ENCODE measurements around the gene NRG3. TPM values are rescaled to one million over a fixed set of nuclear protein-coding genes. Genes with fewer than 3 reads are reported as not detected.
"Not testable (repeated sequence)": the region's sequence is repeated elsewhere in the genome, so short reads cannot be mapped to it uniquely, and the experiment has no call there.

Gene NRG3
- total and polyA plus RNA-seq, 5 donors from 2014 or later = not detected

DNA sequence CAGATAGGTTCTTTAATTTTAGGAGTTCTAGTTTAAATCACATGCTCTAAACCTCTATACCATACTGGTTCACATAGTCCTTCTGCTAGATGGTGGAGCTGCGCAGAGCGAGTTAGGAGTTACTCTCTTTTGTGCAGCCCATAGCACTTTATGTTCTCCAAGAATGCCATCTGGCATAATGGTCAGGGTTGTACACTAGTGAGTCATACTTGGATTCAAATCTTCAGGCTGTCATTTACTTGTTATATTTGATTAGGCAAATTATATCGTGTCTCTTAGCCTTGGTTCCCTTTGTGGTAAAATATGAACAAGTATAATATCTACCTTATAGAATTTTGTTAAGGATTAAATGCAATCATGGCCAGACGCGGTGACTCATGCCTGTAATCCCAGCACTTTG is 1078.3 kb downstream of the NRG3 start:
- Histone ChIP-seq H3K27me3 (ENCODE audit: control insufficient read depth, insufficient read depth, low read length) (no peaks in the 10 kb centered on the region), H3K4me1 (ENCODE audit: control insufficient read depth, insufficient read depth, low read length, poor library complexity, severe bottlenecking) (no peaks in the 10 kb centered on the region), H3K36me3 (ENCODE audit: control insufficient read depth, insufficient read depth, low read length) (no peaks in the 10 kb centered on the region), H3K27ac (ENCODE audit: insufficient read depth, low read length, poor library complexity, severe bottlenecking) (no peak overlapping the region), H3K9me3 (ENCODE audit: control insufficient read depth in 2 of 2, low read length in 2 of 2) (no peaks in the 10 kb centered on the region), H3K4me3 (ENCODE audit: low read depth, low read length) (no peak overlapping the region)
- H3K4me3 Mint-ChIP-seq = no peak overlapping the region
- no peaks in the 10 kb centered on the region for H3K4me1 Mint-ChIP-seq
- no peaks in the 10 kb centered on the region for H3K36me3 Mint-ChIP-seq
- H3K9me3 Mint-ChIP-seq = peaks cover 0 to 7% (median 3%) of the 10 kb centered on the region in 7 donors
- H3K27ac Mint-ChIP-seq = no peak overlapping the region
- DNase-seq = no peak
- no peaks in the 10 kb centered on the region for H3K27me3 Mint-ChIP-seq
- ATAC-seq (ENCODE audit: low read depth in 2 of 2) = no peak

DNA sequence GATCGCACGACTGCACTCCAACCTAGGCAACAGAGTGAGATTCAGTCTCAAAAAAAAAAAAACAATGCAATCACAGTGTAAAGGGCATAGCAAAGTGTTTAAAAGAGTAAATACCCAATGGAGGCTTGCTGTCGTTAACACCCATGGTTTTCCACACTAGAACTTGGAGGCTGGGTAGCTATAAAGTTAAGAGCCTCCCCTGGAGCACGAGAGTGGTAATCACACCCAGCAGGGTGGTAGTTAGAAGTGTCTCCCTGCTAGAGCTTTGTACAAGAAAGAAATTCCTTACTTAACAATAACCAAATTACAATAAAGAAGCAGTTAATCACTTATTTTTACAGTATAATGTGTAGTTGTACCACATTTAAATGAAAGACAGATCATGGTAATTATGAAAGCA is 1078.9 kb downstream of the NRG3 start:
- DNase-seq (no peak), ATAC-seq (ENCODE audit: low read depth in 2 of 2) (no peak)
- no peaks in the 10 kb centered on the region for H3K9me3 ChIP-seq (ENCODE audit: control insufficient read depth in 2 of 2, low read length in 2 of 2)
- no peak overlapping the region for H3K27ac ChIP-seq (ENCODE audit: insufficient read depth, low read length, poor library complexity, severe bottlenecking)
- no peaks in the 10 kb centered on the region for H3K36me3 ChIP-seq (ENCODE audit: control insufficient read depth, insufficient read depth, low read length)
- no peak overlapping the region for H3K4me3 ChIP-seq (ENCODE audit: low read depth, low read length)
- Mint-ChIP-seq H3K9me3 (peaks cover 0 to 7% (median 3%) of the 10 kb centered on the region in 7 donors), H3K36me3 (no peaks in the 10 kb centered on the region), H3K4me1 (no peaks in the 10 kb centered on the region), H3K27me3 (no peaks in the 10 kb centered on the region), H3K4me3 (no peak overlapping the region), H3K27ac (no peak overlapping the region)
- H3K4me1 ChIP-seq (ENCODE audit: control insufficient read depth, insufficient read depth, low read length, poor library complexity, severe bottlenecking) = no peaks in the 10 kb centered on the region
- H3K27me3 ChIP-seq (ENCODE audit: control insufficient read depth, insufficient read depth, low read length) = no peaks in the 10 kb centered on the region

DNA sequence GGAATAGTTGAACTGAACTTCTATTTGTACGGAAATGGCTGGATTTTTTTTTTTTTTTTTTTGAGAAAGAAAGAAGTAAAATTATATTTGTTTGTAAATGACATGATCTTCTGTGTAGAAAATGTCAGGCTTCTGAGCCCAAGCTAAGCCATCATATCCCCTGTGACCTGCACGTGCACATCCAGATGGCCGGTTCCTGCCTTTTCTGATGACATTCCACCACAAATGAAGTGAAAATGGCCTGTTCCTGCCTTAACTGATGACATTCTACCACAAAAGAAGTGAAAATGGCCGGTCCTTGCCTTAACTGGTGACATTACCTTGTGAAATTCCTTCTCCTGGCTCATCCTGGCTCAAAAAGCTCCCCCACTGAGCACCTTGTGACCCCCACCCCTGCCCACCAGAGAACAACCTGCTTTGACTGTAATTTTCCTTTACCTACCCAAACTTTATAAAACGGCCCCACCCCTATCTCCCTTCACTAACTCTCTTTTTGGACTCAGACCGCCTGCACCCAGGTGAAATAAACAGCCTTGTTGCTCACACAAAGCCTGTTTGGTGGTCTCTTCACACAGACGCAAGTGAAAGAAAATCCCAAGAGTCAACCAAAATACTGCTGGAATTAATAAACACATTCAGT is 1085.5 kb downstream of the NRG3 start:
- not testable (repeated sequence) for H3K9me3 Mint-ChIP-seq; H3K4me3 ChIP-seq (ENCODE audit: low read depth, low read length); H3K27ac Mint-ChIP-seq; H3K27ac ChIP-seq (ENCODE audit: insufficient read depth, low read length, poor library complexity, severe bottlenecking); H3K27me3 Mint-ChIP-seq; H3K27me3 ChIP-seq (ENCODE audit: control insufficient read depth, insufficient read depth, low read length); H3K36me3 ChIP-seq (ENCODE audit: control insufficient read depth, insufficient read depth, low read length); H3K36me3 Mint-ChIP-seq; DNase-seq; H3K4me1 ChIP-seq (ENCODE audit: control insufficient read depth, insufficient read depth, low read length, poor library complexity, severe bottlenecking); H3K4me1 Mint-ChIP-seq; H3K9me3 ChIP-seq (ENCODE audit: control insufficient read depth in 2 of 2, low read length in 2 of 2); ATAC-seq (ENCODE audit: low read depth in 2 of 2); H3K4me3 Mint-ChIP-seq

DNA sequence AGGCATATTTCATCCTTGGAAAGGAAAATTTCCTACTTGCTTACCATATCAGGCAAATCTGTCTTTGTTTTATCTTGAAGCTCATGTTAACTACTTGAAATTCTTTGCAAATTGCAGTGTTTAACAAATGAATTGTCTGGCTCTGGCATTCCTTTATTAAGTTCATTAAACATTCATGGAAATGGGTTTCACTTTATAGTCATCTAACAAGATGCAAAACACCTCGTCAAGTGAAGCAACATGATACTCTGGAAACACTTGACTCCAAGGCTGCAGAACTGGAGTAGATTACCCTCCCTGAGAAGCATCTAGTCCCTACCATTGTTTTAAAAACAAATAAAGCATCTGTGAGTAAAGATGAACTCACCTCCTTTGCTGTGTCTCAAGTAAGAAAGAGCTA is 1086.9 kb downstream of the NRG3 start:
- Histone ChIP-seq H3K27me3 (ENCODE audit: control insufficient read depth, insufficient read depth, low read length) (no peaks in the 10 kb centered on the region), H3K9me3 (ENCODE audit: control insufficient read depth in 2 of 2, low read length in 2 of 2) (no peaks in the 10 kb centered on the region), H3K27ac (ENCODE audit: insufficient read depth, low read length, poor library complexity, severe bottlenecking) (no peak overlapping the region), H3K4me3 (ENCODE audit: low read depth, low read length) (no peak overlapping the region), H3K36me3 (ENCODE audit: control insufficient read depth, insufficient read depth, low read length) (no peaks in the 10 kb centered on the region), H3K4me1 (ENCODE audit: control insufficient read depth, insufficient read depth, low read length, poor library complexity, severe bottlenecking) (no peaks in the 10 kb centered on the region)
- peaks cover 0 to 9% (median 2%) of the 10 kb centered on the region in 7 donors for H3K9me3 Mint-ChIP-seq
- ATAC-seq (ENCODE audit: low read depth in 2 of 2) (no peak), DNase-seq (no peak)
- H3K4me1 Mint-ChIP-seq = no peaks in the 10 kb centered on the region
- H3K27ac Mint-ChIP-seq = no peak overlapping the region
- H3K27me3 Mint-ChIP-seq = no peaks in the 10 kb centered on the region
- H3K4me3 Mint-ChIP-seq = no peak overlapping the region
- H3K36me3 Mint-ChIP-seq = no peaks in the 10 kb centered on the region

DNA sequence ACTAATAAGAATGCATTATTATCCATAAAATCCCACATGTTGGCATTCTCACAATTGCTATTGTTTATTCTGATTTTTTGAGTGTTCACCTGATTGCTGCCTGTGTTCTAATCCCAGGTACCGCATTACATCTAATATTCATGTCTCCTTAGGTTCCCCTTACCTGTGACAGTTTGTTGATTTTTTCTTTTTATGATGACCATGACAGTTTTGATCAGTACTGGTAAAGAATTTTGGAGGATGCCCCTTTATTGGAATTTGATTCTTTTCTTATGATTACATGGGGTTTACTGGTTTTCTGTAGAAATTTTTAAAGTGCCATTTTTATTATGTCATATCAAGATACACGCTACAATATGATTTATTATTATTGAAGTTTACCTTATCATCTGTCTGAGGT is 1091.1 kb downstream of the NRG3 start:
- no peak for DNase-seq
- Mint-ChIP-seq H3K4me1 (no peaks in the 10 kb centered on the region), H3K27me3 (no peaks in the 10 kb centered on the region), H3K27ac (no peak overlapping the region), H3K9me3 (peaks cover 0 to 10% (median 2%) of the 10 kb centered on the region in 7 donors), H3K4me3 (no peak overlapping the region), H3K36me3 (no peaks in the 10 kb centered on the region)
- Histone ChIP-seq H3K9me3 (ENCODE audit: control insufficient read depth in 2 of 2, low read length in 2 of 2) (no peaks in the 10 kb centered on the region), H3K36me3 (ENCODE audit: control insufficient read depth, insufficient read depth, low read length) (no peaks in the 10 kb centered on the region), H3K4me1 (ENCODE audit: control insufficient read depth, insufficient read depth, low read length, poor library complexity, severe bottlenecking) (no peaks in the 10 kb centered on the region), H3K4me3 (ENCODE audit: low read depth, low read length) (no peak overlapping the region), H3K27ac (ENCODE audit: insufficient read depth, low read length, poor library complexity, severe bottlenecking) (no peak overlapping the region), H3K27me3 (ENCODE audit: control insufficient read depth, insufficient read depth, low read length) (no peaks in the 10 kb centered on the region)
- no peak for ATAC-seq (ENCODE audit: low read depth in 2 of 2)

DNA sequence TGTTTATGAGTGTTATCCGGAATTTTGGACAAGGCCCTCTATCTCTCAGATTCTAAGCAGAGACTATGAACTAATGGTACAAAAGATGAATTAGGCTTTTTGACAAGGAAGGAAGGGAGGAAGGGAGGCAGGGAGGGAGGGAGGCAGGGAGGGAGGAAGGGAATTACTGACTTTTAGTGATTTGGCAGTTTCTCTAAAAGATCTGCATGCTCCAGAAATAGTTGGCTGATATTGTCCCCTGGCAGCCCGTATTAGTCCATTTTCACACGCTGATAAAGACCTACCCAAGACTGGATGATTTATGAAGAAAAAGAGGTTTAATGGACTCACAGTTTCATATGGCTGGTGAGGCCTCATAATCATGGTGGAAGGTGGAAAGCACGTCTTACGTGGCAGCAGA is 1093.5 kb downstream of the NRG3 start:
- ATAC-seq (ENCODE audit: low read depth in 2 of 2) (no peak), DNase-seq (no peak)
- H3K36me3 ChIP-seq (ENCODE audit: control insufficient read depth, insufficient read depth, low read length) = no peaks in the 10 kb centered on the region
- H3K36me3 Mint-ChIP-seq = no peaks in the 10 kb centered on the region
- peaks cover 0 to 10% (median 4%) of the 10 kb centered on the region in 7 donors for H3K9me3 Mint-ChIP-seq
- no peak overlapping the region for H3K4me3 ChIP-seq (ENCODE audit: low read depth, low read length)
- no peaks in the 10 kb centered on the region for H3K27me3 ChIP-seq (ENCODE audit: control insufficient read depth, insufficient read depth, low read length)
- H3K4me1 Mint-ChIP-seq = no peaks in the 10 kb centered on the region
- no peaks in the 10 kb centered on the region for H3K27me3 Mint-ChIP-seq
- H3K9me3 ChIP-seq (ENCODE audit: control insufficient read depth in 2 of 2, low read length in 2 of 2) = no peaks in the 10 kb centered on the region
- no peak overlapping the region for H3K4me3 Mint-ChIP-seq
- H3K4me1 ChIP-seq (ENCODE audit: control insufficient read depth, insufficient read depth, low read length, poor library complexity, severe bottlenecking) = no peaks in the 10 kb centered on the region
- no peak overlapping the region for H3K27ac Mint-ChIP-seq
- H3K27ac ChIP-seq (ENCODE audit: insufficient read depth, low read length, poor library complexity, severe bottlenecking) = no peak overlapping the region

DNA sequence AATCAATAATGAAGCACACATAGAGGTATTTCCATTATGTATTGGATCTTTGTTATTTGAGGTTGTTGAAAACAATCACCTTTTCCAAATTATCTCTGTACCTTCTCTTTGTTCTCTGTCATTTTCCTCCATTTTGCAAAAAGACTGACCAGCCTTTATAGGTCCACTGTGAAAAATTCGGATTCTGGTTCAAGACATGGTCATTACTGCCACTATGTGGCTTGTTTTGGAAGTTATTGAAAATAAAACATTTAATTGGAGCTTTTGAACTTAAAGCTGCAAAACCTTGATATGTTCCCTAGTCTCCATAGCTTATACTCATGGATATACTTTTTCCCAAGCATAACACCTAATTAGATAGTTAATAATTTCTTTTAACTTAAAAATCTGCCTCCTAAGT is 1094.4 kb downstream of the NRG3 start:
- H3K27ac ChIP-seq (ENCODE audit: insufficient read depth, low read length, poor library complexity, severe bottlenecking) = no peak overlapping the region
- no peak for ATAC-seq (ENCODE audit: low read depth in 2 of 2)
- peaks cover 0 to 10% (median 4%) of the 10 kb centered on the region in 7 donors for H3K9me3 Mint-ChIP-seq
- no peaks in the 10 kb centered on the region for H3K27me3 Mint-ChIP-seq
- no peaks in the 10 kb centered on the region for H3K9me3 ChIP-seq (ENCODE audit: control insufficient read depth in 2 of 2, low read length in 2 of 2)
- H3K27me3 ChIP-seq (ENCODE audit: control insufficient read depth, insufficient read depth, low read length) = no peaks in the 10 kb centered on the region
- no peak overlapping the region for H3K27ac Mint-ChIP-seq
- no peak for DNase-seq
- H3K36me3 Mint-ChIP-seq = no peaks in the 10 kb centered on the region
- no peak overlapping the region for H3K4me3 Mint-ChIP-seq
- H3K4me1 Mint-ChIP-seq = no peaks in the 10 kb centered on the region
- H3K4me1 ChIP-seq (ENCODE audit: control insufficient read depth, insufficient read depth, low read length, poor library complexity, severe bottlenecking) = no peaks in the 10 kb centered on the region
- no peaks in the 10 kb centered on the region for H3K36me3 ChIP-seq (ENCODE audit: control insufficient read depth, insufficient read depth, low read length)
- no peak overlapping the region for H3K4me3 ChIP-seq (ENCODE audit: low read depth, low read length)

DNA sequence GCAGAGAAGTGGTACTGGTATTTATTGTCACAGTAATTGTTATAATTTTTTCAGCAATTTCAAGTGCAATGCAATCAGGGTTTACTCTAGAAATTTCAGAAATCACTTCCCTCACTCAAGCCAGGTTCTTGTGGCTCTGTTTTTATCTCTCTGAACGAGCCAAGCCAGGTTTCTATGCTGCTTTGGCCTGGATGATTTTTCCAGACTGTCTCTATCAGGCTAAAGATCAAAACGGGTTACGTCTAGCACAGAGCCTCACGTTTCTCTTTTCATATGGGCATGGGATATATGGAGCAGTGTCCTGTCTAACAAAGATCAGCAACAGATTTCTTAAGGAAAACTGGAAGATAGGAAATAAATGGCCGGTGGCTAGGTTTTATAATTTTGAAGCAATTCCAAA is 1105.3 kb downstream of the NRG3 start:
- H3K36me3 ChIP-seq (ENCODE audit: control insufficient read depth, insufficient read depth, low read length) = no peaks in the 10 kb centered on the region
- Mint-ChIP-seq H3K27me3 (no peaks in the 10 kb centered on the region), H3K4me1 (no peaks in the 10 kb centered on the region), H3K27ac (no peak overlapping the region), H3K9me3 (peaks cover 0 to 13% (median 3%) of the 10 kb centered on the region in 7 donors), H3K36me3 (no peaks in the 10 kb centered on the region), H3K4me3 (no peak overlapping the region)
- DNase-seq (no peak), ATAC-seq (ENCODE audit: low read depth in 2 of 2) (no peak)
- H3K27ac ChIP-seq (ENCODE audit: insufficient read depth, low read length, poor library complexity, severe bottlenecking) = no peak overlapping the region
- H3K9me3 ChIP-seq (ENCODE audit: control insufficient read depth in 2 of 2, low read length in 2 of 2) = peaks cover 0 to 4% of the 10 kb centered on the region in 2 experiments
- no peaks in the 10 kb centered on the region for H3K4me1 ChIP-seq (ENCODE audit: control insufficient read depth, insufficient read depth, low read length, poor library complexity, severe bottlenecking)
- no peaks in the 10 kb centered on the region for H3K27me3 ChIP-seq (ENCODE audit: control insufficient read depth, insufficient read depth, low read length)
- no peak overlapping the region for H3K4me3 ChIP-seq (ENCODE audit: low read depth, low read length)
